A673 (cell line): Measurements from ENCODE around the gene KRTAP12-4.

ENCODE experiments used
- CTCF ChIP-seq: fragments of 300-800, 200-600 bp; sonication (generic); conservative IDR thresholded peaks from 2 replicates; pipeline ENCODE4 v1.5.1; 2017; ENCODE audit warnings: low read depth, mild to moderate bottlenecking, antibody characterized with exemption, low read length, moderate library complexity, mixed read lengths
- EZH2 ChIP-seq: fragments of 200-600 bp; sonication (generic); IDR thresholded peaks from 2 replicates; pipeline ENCODE4 v1.6.1; 2017; ENCODE audit warnings: borderline replicate concordance, low read depth, mild to moderate bottlenecking, mixed read lengths, antibody characterized with exemption, low read length; ENCODE audit not compliant: poor library complexity, severe bottlenecking

- no peak for TF ChIP-seq CTCF
- no peak for TF ChIP-seq EZH2
These were observed 27.8 kb downstream of the KRTAP12-4 start, which contains the start of gene KRTAP10-9 for GRCh38 chr21:44626673-44627143.
